Measurements from ENCODE around the gene KRT81. TPM values are rescaled to one million over a fixed set of nuclear protein-coding genes. Genes with fewer than 3 reads are reported as not detected.

Gene KRT81
- total RNA-seq, 2 donors from 2014 or later, result 0.77 TPM; not detected in 1

GRCh38 chr12:52271158-52271557 is 20.2 kb downstream of the KRT81 start:
- H3K4me1 ChIP-seq, result no peaks in the 10 kb centered on the region
- no peak overlapping the region for H3K27ac ChIP-seq
- no peaks in the 10 kb centered on the region for H3K36me3 ChIP-seq
- DNase-seq, result no peak
- no peak for TF ChIP-seq CTCF (IDR thresholded peaks at IDR 0.05)
- intact Hi-C loops (cut with DNase I), result no loop called here
- H3K9me3 ChIP-seq, result no peaks in the 10 kb centered on the region
- H3K4me3 ChIP-seq, result no peak overlapping the region
- no peaks in the 10 kb centered on the region for H3K27me3 ChIP-seq
- no peak overlapping the region for H3K9ac ChIP-seq (ENCODE audit: low read depth in 2 of 2, low read length in 2 of 2)

GRCh38 chr12:52270541-52271070 is 20.7 kb downstream of the KRT81 start:
- H3K9ac ChIP-seq (ENCODE audit: low read depth in 2 of 2, low read length in 2 of 2), result no peak overlapping the region
- intact Hi-C loops (cut with DNase I), result no loop called here
- no peaks in the 10 kb centered on the region for H3K27me3 ChIP-seq
- no peak for TF ChIP-seq CTCF (IDR thresholded peaks at IDR 0.05)
- no peaks in the 10 kb centered on the region for H3K9me3 ChIP-seq
- DNase-seq, result no peak
- no peaks in the 10 kb centered on the region for H3K4me1 ChIP-seq
- no peak overlapping the region for H3K27ac ChIP-seq
- no peak overlapping the region for H3K4me3 ChIP-seq
- no peaks in the 10 kb centered on the region for H3K36me3 ChIP-seq

- intact Hi-C loops (cut with DNase I), result no loop called here
- no peaks in the 10 kb centered on the region for H3K9me3 ChIP-seq
- no peak overlapping the region for H3K27ac ChIP-seq
- H3K4me3 ChIP-seq, result no peak overlapping the region
- H3K27me3 ChIP-seq, result no peaks in the 10 kb centered on the region
- no peaks in the 10 kb centered on the region for H3K4me1 ChIP-seq
- H3K9ac ChIP-seq (ENCODE audit: low read depth in 2 of 2, low read length in 2 of 2), result no peak overlapping the region
- no peak for DNase-seq
- no peaks in the 10 kb centered on the region for H3K36me3 ChIP-seq
- TF ChIP-seq CTCF (IDR thresholded peaks at IDR 0.05), result no peak
Measured at GRCh38 chr12:52268212-52268611, 23.1 kb downstream of the KRT81 start.

DNA sequence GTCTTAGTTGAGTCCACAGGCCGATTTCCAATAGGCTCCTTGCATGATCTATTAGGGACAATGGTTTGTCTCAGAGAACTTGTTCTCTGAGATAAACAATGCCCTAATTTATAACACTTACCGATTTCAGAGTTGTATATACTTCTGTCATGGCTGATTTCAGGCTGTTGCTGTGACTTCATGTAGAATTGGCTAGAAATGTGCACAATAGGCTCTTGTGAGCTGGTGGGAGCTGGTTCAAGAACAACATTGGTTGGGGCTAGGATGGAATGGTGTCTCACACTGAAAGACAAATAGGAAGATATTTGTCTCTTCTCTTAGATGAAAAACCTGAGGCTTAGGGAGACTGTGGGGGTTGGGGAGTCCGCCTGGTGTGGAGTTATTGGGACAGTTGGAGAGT is 23.6 kb downstream of the KRT81 start:
- DNase-seq, result no peak
- Histone ChIP-seq H3K27ac (no peak overlapping the region), H3K9ac (ENCODE audit: low read depth in 2 of 2, low read length in 2 of 2) (no peak overlapping the region), H3K4me1 (no peaks in the 10 kb centered on the region), H3K27me3 (no peaks in the 10 kb centered on the region), H3K36me3 (no peaks in the 10 kb centered on the region), H3K4me3 (no peak overlapping the region), H3K9me3 (no peaks in the 10 kb centered on the region)
- TF ChIP-seq CTCF (IDR thresholded peaks at IDR 0.05), result no peak
- intact Hi-C loops (cut with DNase I), result no loop called here

- Histone ChIP-seq H3K36me3 (no peaks in the 10 kb centered on the region), H3K9me3 (no peaks in the 10 kb centered on the region), H3K27ac (no peak overlapping the region), H3K4me3 (no peak overlapping the region), H3K27me3 (no peaks in the 10 kb centered on the region), H3K4me1 (no peaks in the 10 kb centered on the region), H3K9ac (ENCODE audit: low read depth in 2 of 2, low read length in 2 of 2) (no peak overlapping the region)
- no peak for TF ChIP-seq CTCF (IDR thresholded peaks at IDR 0.05)
- DNase-seq, result no peak
- intact Hi-C loops (cut with DNase I), result no loop called here
Measured at GRCh38 chr12:52267266-52267665, 24.1 kb downstream of the KRT81 start.

Data from colonic mucosa (tissue), 4 donors.